GM12878 (cell line): ENCODE measurements around the gene RNF25. TPM values are rescaled to one million over a fixed set of nuclear protein-coding genes. Genes with fewer than 3 reads are reported as not detected.

Experiments used
- ATAC-seq: fragments of 200-7000 bp; cut with Tn5 transposase; 3 replicates; pipeline ENCODE4 v1.9.1; 2020; ENCODE audit warnings: mild to moderate bottlenecking, moderate library complexity
- BruUV-seq: library from RNA; stranded (reverse); fragments of 400-500 nt; replicated peaks from 2 replicates; lab custom pipeline; 2021; lab: Mats Ljungman, UMichigan
- CTCF ChIA-PET: fragments of 300-600 bp; sonication (Branson Sonifier 250); formaldehyde crosslinking; extraction: SDS; loops from one replicate; lab custom pipeline; 2021; ENCODE audit warnings: inconsistent platforms; lab: Yijun Ruan, JAX
- POLR2A ChIA-PET: fragments of 350-600 bp; formaldehyde crosslinking; extraction: SDS; loops from one replicate; lab custom pipeline; 2021; ENCODE audit warnings: inconsistent platforms; lab: Charles Lee
- RAD21 ChIA-PET: fragments of 300-600 bp; sonication (Branson Sonifier 250); formaldehyde crosslinking; loops from one replicate; lab custom pipeline; 2023; ENCODE audit warnings: antibody characterized with exemption; ENCODE audit not compliant: unreplicated experiment; lab: Charles Lee
- SMC1A ChIA-PET: fragments of 300-600 bp; sonication (Branson Sonifier 250); formaldehyde crosslinking; loops from one replicate; lab custom pipeline; 2023; ENCODE audit not compliant: unreplicated experiment, uncharacterized antibody; lab: Charles Lee
- DNase-seq: peaks from one replicate; pipeline ENCODE4 v3.0.0-alpha.2; 2011; ENCODE audit warnings: low read depth, low spot score
- FAIRE-seq: peaks from 3 replicates; lab custom pipeline; 2011; peaks lifted over from hg19 to GRCh38; lab: Jason Lieb, UNC
- H2AFZ ChIP-seq: 2 replicates; pipeline ENCODE4 v1.6.0; 2011; ENCODE audit warnings: low read depth, low read length, control low read depth; ENCODE audit not compliant: control insufficient read depth
- H3K27ac ChIP-seq: 2 replicates; pipeline ENCODE4 v1.5.1; 2011; ENCODE audit warnings: control low read depth; ENCODE audit not compliant: control insufficient read depth, insufficient read depth
- H3K27me3 ChIP-seq, 2 experiments: replicated peaks in 1 of 2; 2 replicates each; pipeline versions ENCODE4 v1.6.0 to v1.6.1; 2011; ENCODE audit warnings: low read length in 1 of 2; ENCODE audit not compliant: control insufficient read depth in 2 of 2, insufficient read depth in 2 of 2
- H3K36me3 ChIP-seq, 2 experiments: 2 replicates each; pipeline ENCODE4 v1.5.1; 2011; ENCODE audit warnings: low read length in 1 of 2; ENCODE audit not compliant: control insufficient read depth in 2 of 2, insufficient read depth in 2 of 2
- H3K4me1 ChIP-seq: 2 replicates; pipeline ENCODE4 v1.6.1; 2011; ENCODE audit warnings: mild to moderate bottlenecking, low read length, moderate library complexity, mixed read lengths; ENCODE audit not compliant: control insufficient read depth, insufficient read depth
- H3K4me2 ChIP-seq: 2 replicates; pipeline ENCODE4 v1.6.0; 2011; ENCODE audit warnings: control low read depth; ENCODE audit not compliant: control insufficient read depth, insufficient read depth
- H3K4me3 ChIP-seq: fragments of 200-600 bp; sonication (generic); 2 replicates; pipeline ENCODE4 v1.5.1; 2016
- H3K79me2 ChIP-seq: 2 replicates; pipeline ENCODE4 v1.6.0; 2011; ENCODE audit warnings: low read length; ENCODE audit not compliant: control insufficient read depth, insufficient read depth
- H3K9ac ChIP-seq: 2 replicates; pipeline ENCODE4 v1.8.0; 2011; ENCODE audit warnings: low read length, control low read depth, mixed read lengths; ENCODE audit not compliant: control insufficient read depth, insufficient read depth
- H3K9me3 ChIP-seq: replicated peaks from 3 replicates; pipeline ENCODE4 v1.5.1; 2011; ENCODE audit warnings: mild to moderate bottlenecking, low read length; ENCODE audit not compliant: control insufficient read depth, insufficient read depth
- H4K20me1 ChIP-seq: 2 replicates; pipeline ENCODE4 v1.6.0; 2011; ENCODE audit not compliant: control insufficient read depth, insufficient read depth
- CEBPB ChIP-seq, 2 experiments: fragments of 150-350 bp in 1 of 2; IDR thresholded peaks; 2 replicates each; pipeline ENCODE4 v1.6.1; 2012 to 2014; ENCODE audit warnings: low read depth in 2 of 2, low read length in 2 of 2, borderline replicate concordance in 1 of 2, inconsistent platforms in 1 of 2
- CREM ChIP-seq: IDR thresholded peaks from 2 replicates; pipeline ENCODE4 v1.6.1; 2014; ENCODE audit warnings: antibody characterized with exemption, low read depth
- E2F8 ChIP-seq: fragments of 450-650 bp; IDR thresholded peaks from 2 replicates; pipeline ENCODE4 v1.6.1; 2018; ENCODE audit warnings: mild to moderate bottlenecking, low read depth, moderate library complexity; ENCODE audit not compliant: partially characterized antibody
- IKZF1 ChIP-seq: fragments of 450-650 bp; conservative IDR thresholded peaks from 2 replicates; pipeline ENCODE4 v1.6.1; 2017; ENCODE audit warnings: antibody characterized with exemption, mild to moderate bottlenecking
- NBN ChIP-seq: fragments of 450-650 bp; IDR thresholded peaks from 2 replicates; pipeline ENCODE4 v1.6.1; 2016
- PKNOX1 ChIP-seq: fragments of 450-650 bp; IDR thresholded peaks from 2 replicates; pipeline ENCODE4 v1.6.1; 2016; ENCODE audit warnings: mild to moderate bottlenecking
- POU2F2 ChIP-seq: IDR thresholded peaks from 3 replicates; pipeline ENCODE4 v1.6.1; 2011; ENCODE audit warnings: low read depth, mild to moderate bottlenecking, low read length, borderline replicate concordance
- SIN3A ChIP-seq: IDR thresholded peaks from 2 replicates; pipeline ENCODE4 v1.6.1; 2012; ENCODE audit warnings: low read depth, low read length, improper control_type of control experiment
- SMAD1 ChIP-seq: fragments of 450-650 bp; IDR thresholded peaks from 2 replicates; pipeline ENCODE4 v1.6.1; 2018; ENCODE audit warnings: mild to moderate bottlenecking, low read depth; ENCODE audit not compliant: partially characterized antibody
- ZNF24 ChIP-seq: fragments of 450-650 bp; IDR thresholded peaks from 2 replicates; pipeline ENCODE4 v1.6.1; 2017; ENCODE audit warnings: antibody characterized with exemption, mild to moderate bottlenecking
- ZNF384 ChIP-seq: IDR thresholded peaks from 2 replicates; pipeline ENCODE4 v1.6.1; 2012; ENCODE audit warnings: low read depth, mild to moderate bottlenecking, low read length, improper control_type of control experiment, borderline replicate concordance
- ZNF687 ChIP-seq: fragments of 450-650 bp; IDR thresholded peaks from 2 replicates; pipeline ENCODE4 v1.6.1; 2017; ENCODE audit warnings: mild to moderate bottlenecking, moderate library complexity
- WGBS: methylation state at CpG from one replicate; pipeline ENCODE4 v1.1.6; 2016; ENCODE audit warnings: low lambda C conversion rate; ENCODE audit not compliant: insufficient replicate concordance, insufficient coverage; ENCODE audit errors: missing lambda C conversion rate; 5-methylcytosine and 5-hydroxymethylcytosine counted together
- in situ Hi-C: fragments of 300-500 bp; cut with MboI; formaldehyde crosslinking; loops from 9 replicates; pipeline ENCODE4 v1.14.3; 2018; ENCODE audit warnings: mixed read lengths
- intact Hi-C: fragments of 100-400 bp; cut with micrococcal nuclease; formaldehyde crosslinking; loops from one replicate; pipeline ENCODE4 v1.14.2; 2022; ENCODE audit not compliant: unreplicated experiment
- polyA plus RNA-seq, 11 experiments: library from polyadenylated mRNA; depleted of rRNA in 4 of 11; unstranded in 6 of 11; stranded (reverse) in 5 of 11; fragments of >200 nt; fragmentation: Nextera tagmentation in 4 of 11; fragmentation: Illumina TruSeq in 1 of 11; extraction: Ambion mirVana in 4 of 11; extraction: Trizol in 1 of 11; gene quantifications; 1 replicate in 1 of 11; 2 replicates in 10 of 11; pipeline versions ENCODE4 v1.2.1 to v1.2.3, GENCODE V29; 2011 to 2016; ENCODE audit warnings: inconsistent platforms in 2 of 11, missing spikeins in 2 of 11, low read depth in 1 of 11
- total RNA-seq, 4 experiments: library from RNA; depleted of rRNA in 3 of 4; stranded (reverse); fragments of >200 nt in 3 of 4; fragmentation: Illumina TruSeq in 1 of 4; extraction: Trizol in 1 of 4; gene quantifications; 2 replicates each; pipeline versions ENCODE4 v1.2.1 to v1.2.3, GENCODE V29; 2013 to 2021

The RNF25 gene
- total and polyA plus RNA-seq, 10 of the 15 experiments (the other 5 are each of a cell fraction or from before 2014, with no cell fraction given), result 1.3 to 70.4 (median 28.4) TPM

- no peak for TF ChIP-seq E2F8
- TF ChIP-seq CEBPB (IDR thresholded peaks at IDR 0.05; ENCODE audit: borderline replicate concordance in 1 of 2, low read depth in 2 of 2, low read length in 2 of 2), result no peak
- peak; percentile 60; the same call in 1 of the 2 replicates for TF ChIP-seq ZNF384
Observed at GRCh38 chr2:218711550-218711929, 39.7 kb upstream of the RNF25 start (continued).

GRCh38 chr2:218710687-218711549, 39.1 kb upstream of the RNF25 start, which contains the start of gene TTLL4:
TSS of gene TTLL4 (plus strand) at chr2:218710835. CDS start at chr2:218737677, 26,842 bp downstream.
- H3K9ac ChIP-seq, result peak within 1 kb of the TSS; percentile 75
- BruUV-seq, result TSS peak; percentile 65
- H3K36me3 ChIP-seq, result peaks cover 0 to 5% of the 10 kb centered on the region in 2 experiments; a peak in 2 of 4 replicates
- CTCF ChIA-PET, result interaction anchor here (0.6 to 3.7 kb wide), 18 partner anchors 11 to 316 kb away, joined by 3 to 36 read pairs (median 3); partner anchors contain the start of genes BCS1L, RNF25, STK36 and ZNF142
- RAD21 ChIA-PET, result interaction anchor here (0.6 to 1.5 kb wide), 10 partner anchors 11 to 494 kb away, joined by 3 to 12 read pairs (median 4); partner anchors contain the start of genes BCS1L and ZNF142
- no peaks in the 10 kb centered on the region for H3K9me3 ChIP-seq
- H2AFZ ChIP-seq, result peak within 1 kb of the TSS; percentile 80
- peak; percentile 94 for ATAC-seq
- H3K27me3 ChIP-seq, result no peaks in the 10 kb centered on the region
- no peaks in the 10 kb centered on the region for H4K20me1 ChIP-seq
- peak; percentile 18 for FAIRE-seq
- H3K27ac ChIP-seq, result peak within 1 kb of the TSS; percentile 77
- peak within 1 kb of the TSS; percentile 89 for H3K4me3 ChIP-seq
- H3K4me1 ChIP-seq, result peaks cover 7% of the 10 kb centered on the region
- DNase-seq, result peak; percentile 88
- intact Hi-C loops (loop anchor here (1.0 kb wide), 2 partner anchors 53 to 136 kb away; no protein-coding TSS in a partner anchor), in situ Hi-C loops (no loop called here)
- POLR2A ChIA-PET, result interaction anchor here (1.0 to 1.5 kb wide), 3 partner anchors 41 to 169 kb away, joined by 4 read pairs; partner anchors contain the start of genes BCS1L, WNT10A and ZNF142
- H3K79me2 ChIP-seq, result peaks cover 40% of the 10 kb centered on the region
- SMC1A ChIA-PET, result interaction anchor here (0.7 to 3.7 kb wide), 8 partner anchors 9 to 137 kb away, joined by 3 to 15 read pairs (median 4); partner anchors contain the start of genes BCS1L and ZNF142
- WGBS, result under 1% methylated on average over 67 of the region's 74 CpGs
- H3K4me2 ChIP-seq, result peak within 1 kb of the TSS; percentile 70
- TF ChIP-seq ZNF687 (no peak), NBN (peak; percentile 73; the same call in 1 of the 2 replicates), ZNF24 (no peak), SIN3A (peak; percentile 94), POU2F2 (0 out of 3 replicates have a peak, but pooled peaks have one; percentile 34), IKZF1 (peak; percentile 89), SMAD1 (no peak), CREM (peak; percentile 57), PKNOX1 (peak; percentile 80)
